Fibroblast of lung (primary cell): ENCODE results near the gene CREB3.

Source experiments
- EZH2 ChIP-seq: IDR thresholded peaks from 2 replicates; pipeline ENCODE4 v1.5.1; 2012; ENCODE audit warnings: low read length, control low read depth, mild to moderate bottlenecking; ENCODE audit errors: missing control alignments
- TF ChIP-seq, protein P1 (sequence below), 2 donors: IDR thresholded peaks in 1 of 2; conservative IDR thresholded peaks in 1 of 2; 1 replicate in 1 of 2; 2 replicates in 1 of 2; pipeline ENCODE4 v1.5.1; 2011 to 2012; ENCODE audit warnings: low read length in 2 of 2, control low read depth in 1 of 2, inconsistent platforms in 1 of 2, low read depth in 1 of 2, mild to moderate bottlenecking in 1 of 2

DNA sequence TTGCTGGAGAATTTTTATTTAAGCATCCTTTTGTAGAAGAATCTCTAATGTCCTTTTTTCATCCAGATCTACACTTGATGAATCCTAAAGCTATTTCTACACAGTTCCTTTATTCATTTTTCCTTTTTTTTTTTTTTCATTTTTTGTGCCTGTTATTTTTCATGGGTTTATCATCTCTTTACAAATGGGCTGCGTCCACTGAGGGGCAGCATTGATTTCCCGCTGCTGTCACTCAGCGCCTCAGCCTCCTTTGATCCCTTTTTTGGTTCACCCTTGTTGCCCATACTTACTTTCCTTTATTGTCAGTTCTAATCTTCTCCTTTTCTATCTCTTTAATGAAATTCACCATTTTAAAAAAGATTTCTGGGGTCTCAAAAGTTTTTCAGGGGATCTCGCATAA lies 27.3 kb downstream of the CREB3 start:
- TF ChIP-seq, protein P1, sequence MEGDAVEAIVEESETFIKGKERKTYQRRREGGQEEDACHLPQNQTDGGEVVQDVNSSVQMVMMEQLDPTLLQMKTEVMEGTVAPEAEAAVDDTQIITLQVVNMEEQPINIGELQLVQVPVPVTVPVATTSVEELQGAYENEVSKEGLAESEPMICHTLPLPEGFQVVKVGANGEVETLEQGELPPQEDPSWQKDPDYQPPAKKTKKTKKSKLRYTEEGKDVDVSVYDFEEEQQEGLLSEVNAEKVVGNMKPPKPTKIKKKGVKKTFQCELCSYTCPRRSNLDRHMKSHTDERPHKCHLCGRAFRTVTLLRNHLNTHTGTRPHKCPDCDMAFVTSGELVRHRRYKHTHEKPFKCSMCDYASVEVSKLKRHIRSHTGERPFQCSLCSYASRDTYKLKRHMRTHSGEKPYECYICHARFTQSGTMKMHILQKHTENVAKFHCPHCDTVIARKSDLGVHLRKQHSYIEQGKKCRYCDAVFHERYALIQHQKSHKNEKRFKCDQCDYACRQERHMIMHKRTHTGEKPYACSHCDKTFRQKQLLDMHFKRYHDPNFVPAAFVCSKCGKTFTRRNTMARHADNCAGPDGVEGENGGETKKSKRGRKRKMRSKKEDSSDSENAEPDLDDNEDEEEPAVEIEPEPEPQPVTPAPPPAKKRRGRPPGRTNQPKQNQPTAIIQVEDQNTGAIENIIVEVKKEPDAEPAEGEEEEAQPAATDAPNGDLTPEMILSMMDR (conservative IDR thresholded peaks at IDR 0.05 in 1 of 2, IDR thresholded peaks at IDR 0.05 in 1 of 2; ENCODE audit: low read depth in 1 of 2, low read length in 2 of 2) = no peak
- TF ChIP-seq EZH2 = no peak
